Measurements from ENCODE around the gene STX18.

- TF ChIP-seq POLR2AphosphoS5 (IDR thresholded peaks at IDR 0.05) (no peak), POLR2A (IDR thresholded peaks at IDR 0.05) (no peak), CTCF (IDR thresholded peaks at IDR 0.05) (peak; percentile 75 to 77), EP300 (IDR thresholded peaks at IDR 0.05) (no peak)
Observed at GRCh38 chr4:4488405-4489404, 53.1 kb downstream of the STX18 start.

Measured in suprapubic skin (tissue), 4 donors.